GM12878 (cell line): ENCODE data around the gene EDC4. TPM values are rescaled to one million over a fixed set of nuclear protein-coding genes. Genes with fewer than 3 reads are reported as not detected.
A peak's percentile ranks its signal among the peaks of the same experiment; 100 is the strongest.

Experiments
- ATAC-seq: fragments of 200-7000 bp; cut with Tn5 transposase; 3 replicates; pipeline ENCODE4 v1.9.1; 2020; ENCODE audit warnings: mild to moderate bottlenecking, moderate library complexity
- BruUV-seq: library from RNA; stranded (reverse); fragments of 400-500 nt; replicated peaks from 2 replicates; lab custom pipeline; 2021; lab: Mats Ljungman, UMichigan
- CTCF ChIA-PET: fragments of 300-600 bp; sonication (Branson Sonifier 250); formaldehyde crosslinking; extraction: SDS; loops from one replicate; lab custom pipeline; 2021; ENCODE audit warnings: inconsistent platforms; lab: Yijun Ruan, JAX
- POLR2A ChIA-PET: fragments of 350-600 bp; formaldehyde crosslinking; extraction: SDS; loops from one replicate; lab custom pipeline; 2021; ENCODE audit warnings: inconsistent platforms; lab: Charles Lee
- RAD21 ChIA-PET: fragments of 300-600 bp; sonication (Branson Sonifier 250); formaldehyde crosslinking; loops from one replicate; lab custom pipeline; 2023; ENCODE audit warnings: antibody characterized with exemption; ENCODE audit not compliant: unreplicated experiment; lab: Charles Lee
- SMC1A ChIA-PET: fragments of 300-600 bp; sonication (Branson Sonifier 250); formaldehyde crosslinking; loops from one replicate; lab custom pipeline; 2023; ENCODE audit not compliant: unreplicated experiment, uncharacterized antibody; lab: Charles Lee
- DNase-seq: peaks from one replicate; pipeline ENCODE4 v3.0.0-alpha.2; 2011; ENCODE audit warnings: low read depth, low spot score
- FAIRE-seq: peaks from 3 replicates; lab custom pipeline; 2011; peaks lifted over from hg19 to GRCh38; lab: Jason Lieb, UNC
- H2AFZ ChIP-seq: 2 replicates; pipeline ENCODE4 v1.6.0; 2011; ENCODE audit warnings: low read depth, low read length, control low read depth; ENCODE audit not compliant: control insufficient read depth
- H3K27ac ChIP-seq: 2 replicates; pipeline ENCODE4 v1.5.1; 2011; ENCODE audit warnings: control low read depth; ENCODE audit not compliant: control insufficient read depth, insufficient read depth
- H3K27me3 ChIP-seq, 2 experiments: replicated peaks in 1 of 2; 2 replicates each; pipeline versions ENCODE4 v1.6.0 to v1.6.1; 2011; ENCODE audit warnings: low read length in 1 of 2; ENCODE audit not compliant: control insufficient read depth in 2 of 2, insufficient read depth in 2 of 2
- H3K36me3 ChIP-seq, 2 experiments: 2 replicates each; pipeline ENCODE4 v1.5.1; 2011; ENCODE audit warnings: low read length in 1 of 2; ENCODE audit not compliant: control insufficient read depth in 2 of 2, insufficient read depth in 2 of 2
- H3K4me1 ChIP-seq: 2 replicates; pipeline ENCODE4 v1.6.1; 2011; ENCODE audit warnings: mild to moderate bottlenecking, low read length, moderate library complexity, mixed read lengths; ENCODE audit not compliant: control insufficient read depth, insufficient read depth
- H3K4me2 ChIP-seq: 2 replicates; pipeline ENCODE4 v1.6.0; 2011; ENCODE audit warnings: control low read depth; ENCODE audit not compliant: control insufficient read depth, insufficient read depth
- H3K4me3 ChIP-seq: fragments of 200-600 bp; sonication (generic); 2 replicates; pipeline ENCODE4 v1.5.1; 2016
- H3K79me2 ChIP-seq: 2 replicates; pipeline ENCODE4 v1.6.0; 2011; ENCODE audit warnings: low read length; ENCODE audit not compliant: control insufficient read depth, insufficient read depth
- H3K9ac ChIP-seq: 2 replicates; pipeline ENCODE4 v1.8.0; 2011; ENCODE audit warnings: low read length, control low read depth, mixed read lengths; ENCODE audit not compliant: control insufficient read depth, insufficient read depth
- H3K9me3 ChIP-seq: replicated peaks from 3 replicates; pipeline ENCODE4 v1.5.1; 2011; ENCODE audit warnings: mild to moderate bottlenecking, low read length; ENCODE audit not compliant: control insufficient read depth, insufficient read depth
- H4K20me1 ChIP-seq: 2 replicates; pipeline ENCODE4 v1.6.0; 2011; ENCODE audit not compliant: control insufficient read depth, insufficient read depth
- BACH1 ChIP-seq: fragments of 450-650 bp; IDR thresholded peaks from 2 replicates; pipeline ENCODE4 v1.6.1; 2017; ENCODE audit warnings: mild to moderate bottlenecking, borderline replicate concordance
- CBX5 ChIP-seq: sonication (generic); IDR thresholded peaks from 2 replicates; pipeline ENCODE4 v1.6.1; 2016; ENCODE audit warnings: low read depth, moderate library complexity, mild to moderate bottlenecking, inconsistent platforms
- FOXK2 ChIP-seq: fragments of 450-650 bp; IDR thresholded peaks from 2 replicates; pipeline ENCODE4 v1.6.1; 2017; ENCODE audit warnings: mild to moderate bottlenecking, moderate library complexity
- NBN ChIP-seq: fragments of 450-650 bp; IDR thresholded peaks from 2 replicates; pipeline ENCODE4 v1.6.1; 2016
- NR2C1 ChIP-seq: fragments of 450-650 bp; IDR thresholded peaks from 2 replicates; pipeline ENCODE4 v1.6.1; 2017; ENCODE audit warnings: antibody characterized with exemption, mild to moderate bottlenecking, moderate library complexity
- NRF1 ChIP-seq: conservative IDR thresholded peaks from 2 replicates; pipeline ENCODE4 v1.6.1; 2011; ENCODE audit warnings: mild to moderate bottlenecking, low read depth, low read length, improper control_type of control experiment
- SIX5 ChIP-seq: IDR thresholded peaks from 2 replicates; pipeline ENCODE4 v1.6.1; 2011; ENCODE audit warnings: mild to moderate bottlenecking, low read depth, low read length, moderate library complexity; ENCODE audit not compliant: severe bottlenecking
- SMARCA5 ChIP-seq: fragments of 450-650 bp; IDR thresholded peaks from 2 replicates; pipeline ENCODE4 v1.6.1; 2017; ENCODE audit warnings: mild to moderate bottlenecking
- SUZ12 ChIP-seq: fragments of 200-600 bp; sonication (generic); IDR thresholded peaks from one replicate; pipeline ENCODE4 v1.6.1; 2018; ENCODE audit warnings: antibody characterized with exemption, mild to moderate bottlenecking; ENCODE audit not compliant: unreplicated experiment
- WRNIP1 ChIP-seq: IDR thresholded peaks from 2 replicates; pipeline ENCODE4 v1.6.1; 2011; ENCODE audit warnings: low read depth, low read length, improper control_type of control experiment, borderline replicate concordance
- WGBS: methylation state at CpG from one replicate; pipeline ENCODE4 v1.1.6; 2016; ENCODE audit warnings: low lambda C conversion rate; ENCODE audit not compliant: insufficient replicate concordance, insufficient coverage; ENCODE audit errors: missing lambda C conversion rate; 5-methylcytosine and 5-hydroxymethylcytosine counted together
- in situ Hi-C: fragments of 300-500 bp; cut with MboI; formaldehyde crosslinking; loops from 9 replicates; pipeline ENCODE4 v1.14.3; 2018; ENCODE audit warnings: mixed read lengths
- intact Hi-C: fragments of 100-400 bp; cut with micrococcal nuclease; formaldehyde crosslinking; loops from one replicate; pipeline ENCODE4 v1.14.2; 2022; ENCODE audit not compliant: unreplicated experiment
- polyA plus RNA-seq, 11 experiments: library from polyadenylated mRNA; depleted of rRNA in 4 of 11; unstranded in 6 of 11; stranded (reverse) in 5 of 11; fragments of >200 nt; fragmentation: Nextera tagmentation in 4 of 11; fragmentation: Illumina TruSeq in 1 of 11; extraction: Ambion mirVana in 4 of 11; extraction: Trizol in 1 of 11; gene quantifications; 1 replicate in 1 of 11; 2 replicates in 10 of 11; pipeline versions ENCODE4 v1.2.1 to v1.2.3, GENCODE V29; 2011 to 2016; ENCODE audit warnings: inconsistent platforms in 2 of 11, missing spikeins in 2 of 11, low read depth in 1 of 11
- total RNA-seq, 4 experiments: library from RNA; depleted of rRNA in 3 of 4; stranded (reverse); fragments of >200 nt in 3 of 4; fragmentation: Illumina TruSeq in 1 of 4; extraction: Trizol in 1 of 4; gene quantifications; 2 replicates each; pipeline versions ENCODE4 v1.2.1 to v1.2.3, GENCODE V29; 2013 to 2021
- TF ChIP-seq, protein P1 (sequence below): fragments of 450-650 bp; IDR thresholded peaks from 2 replicates; pipeline ENCODE4 v1.6.1; 2017; ENCODE audit warnings: mild to moderate bottlenecking
- TF ChIP-seq, protein P2 (sequence below): fragments of 150-350 bp; IDR thresholded peaks from 2 replicates; pipeline ENCODE4 v1.6.1; 2016; ENCODE audit warnings: low read depth, low read length
- TF ChIP-seq, protein P3 (sequence below): fragments of 450-650 bp; IDR thresholded peaks from 2 replicates; pipeline ENCODE4 v1.6.1; 2017; ENCODE audit warnings: mild to moderate bottlenecking, moderate library complexity

EDC4 gene
- total and polyA plus RNA-seq, 10 of the 15 experiments (the other 5 are each of a cell fraction or from before 2014, with no cell fraction given), result 1.2 to 86.0 (median 53.4) TPM

DNA sequence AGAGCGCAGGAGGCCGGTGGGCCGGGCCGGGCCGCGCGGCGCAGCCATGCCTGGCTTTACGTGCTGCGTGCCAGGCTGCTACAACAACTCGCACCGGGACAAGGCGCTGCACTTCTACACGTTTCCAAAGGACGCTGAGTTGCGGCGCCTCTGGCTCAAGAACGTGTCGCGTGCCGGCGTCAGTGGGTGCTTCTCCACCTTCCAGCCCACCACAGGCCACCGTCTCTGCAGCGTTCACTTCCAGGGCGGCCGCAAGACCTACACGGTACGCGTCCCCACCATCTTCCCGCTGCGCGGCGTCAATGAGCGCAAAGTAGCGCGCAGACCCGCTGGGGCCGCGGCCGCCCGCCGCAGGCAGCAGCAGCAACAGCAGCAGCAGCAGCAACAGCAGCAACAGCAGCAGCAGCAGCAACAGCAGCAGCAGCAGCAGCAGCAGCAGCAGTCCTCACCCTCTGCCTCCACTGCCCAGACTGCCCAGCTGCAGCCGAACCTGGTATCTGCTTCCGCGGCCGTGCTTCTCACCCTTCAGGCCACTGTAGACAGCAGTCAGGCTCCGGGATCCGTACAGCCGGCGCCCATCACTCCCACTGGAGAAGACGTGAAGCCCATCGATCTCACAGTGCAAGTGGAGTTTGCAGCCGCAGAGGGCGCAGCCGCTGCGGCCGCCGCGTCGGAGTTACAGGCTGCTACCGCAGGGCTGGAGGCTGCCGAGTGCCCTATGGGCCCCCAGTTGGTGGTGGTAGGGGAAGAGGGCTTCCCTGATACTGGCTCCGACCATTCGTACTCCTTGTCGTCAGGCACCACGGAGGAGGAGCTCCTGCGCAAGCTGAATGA lies 30.1 kb upstream of the EDC4 start:
- Histone ChIP-seq H3K9ac (peak overlapping the region; percentile 91), H3K27ac (peak overlapping the region; percentile 97), H3K9me3 (no peaks in the 10 kb centered on the region), H3K79me2 (peaks cover 40% of the 10 kb centered on the region), H4K20me1 (no peaks in the 10 kb centered on the region), H3K36me3 (peaks cover 0 to 4% of the 10 kb centered on the region in 2 experiments; a peak in 1 of 4 replicates), H3K4me2 (peak overlapping the region; percentile 93), H3K4me1 (peaks cover 23% of the 10 kb centered on the region), H3K27me3 (no peaks in the 10 kb centered on the region), H2AFZ (peak overlapping the region; percentile 100), H3K4me3 (peak overlapping the region; percentile 96)
- POLR2A ChIA-PET, result no interaction called here
- BruUV-seq, result no TSS peak
- RAD21 ChIA-PET, result no interaction called here
- DNase-seq (no peak), FAIRE-seq (no peak), ATAC-seq (peak; percentile 16)
- SMC1A ChIA-PET, result interaction anchor here (1.0 kb wide), 1 partner anchor 17 kb away, joined by 3 read pairs; no protein-coding TSS in a partner anchor
- under 1% methylated on average over 65 of the region's 67 CpGs for WGBS
- intact Hi-C loops, result no loop called here
- in situ Hi-C loops, result no loop called here
- CTCF ChIA-PET, result interaction anchor here (1.1 to 2.0 kb wide), 5 partner anchors 9 to 321 kb away, joined by 3 to 8 read pairs (median 5); partner anchors contain the start of gene EDC4
- TF ChIP-seq NR2C1 (peak; percentile 64), NRF1 (peak; percentile 23; the same call in 1 of the 2 replicates), SIX5 (no peak), WRNIP1 (no peak), SUZ12 (no peak), CBX5 (peak; percentile 22; the same call in 1 of the 2 replicates), BACH1 (0 out of 2 replicates have a peak, but pooled peaks have one; percentile 16), FOXK2 (no peak), SMARCA5 (0 out of 2 replicates have a peak, but pooled peaks have one; percentile 74), NBN (0 out of 2 replicates have a peak, but pooled peaks have one; percentile 41)
- TF ChIP-seq, protein P1, sequence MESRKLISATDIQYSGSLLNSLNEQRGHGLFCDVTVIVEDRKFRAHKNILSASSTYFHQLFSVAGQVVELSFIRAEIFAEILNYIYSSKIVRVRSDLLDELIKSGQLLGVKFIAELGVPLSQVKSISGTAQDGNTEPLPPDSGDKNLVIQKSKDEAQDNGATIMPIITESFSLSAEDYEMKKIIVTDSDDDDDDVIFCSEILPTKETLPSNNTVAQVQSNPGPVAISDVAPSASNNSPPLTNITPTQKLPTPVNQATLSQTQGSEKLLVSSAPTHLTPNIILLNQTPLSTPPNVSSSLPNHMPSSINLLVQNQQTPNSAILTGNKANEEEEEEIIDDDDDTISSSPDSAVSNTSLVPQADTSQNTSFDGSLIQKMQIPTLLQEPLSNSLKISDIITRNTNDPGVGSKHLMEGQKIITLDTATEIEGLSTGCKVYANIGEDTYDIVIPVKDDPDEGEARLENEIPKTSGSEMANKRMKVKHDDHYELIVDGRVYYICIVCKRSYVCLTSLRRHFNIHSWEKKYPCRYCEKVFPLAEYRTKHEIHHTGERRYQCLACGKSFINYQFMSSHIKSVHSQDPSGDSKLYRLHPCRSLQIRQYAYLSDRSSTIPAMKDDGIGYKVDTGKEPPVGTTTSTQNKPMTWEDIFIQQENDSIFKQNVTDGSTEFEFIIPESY, result no peak
- TF ChIP-seq, protein P2, sequence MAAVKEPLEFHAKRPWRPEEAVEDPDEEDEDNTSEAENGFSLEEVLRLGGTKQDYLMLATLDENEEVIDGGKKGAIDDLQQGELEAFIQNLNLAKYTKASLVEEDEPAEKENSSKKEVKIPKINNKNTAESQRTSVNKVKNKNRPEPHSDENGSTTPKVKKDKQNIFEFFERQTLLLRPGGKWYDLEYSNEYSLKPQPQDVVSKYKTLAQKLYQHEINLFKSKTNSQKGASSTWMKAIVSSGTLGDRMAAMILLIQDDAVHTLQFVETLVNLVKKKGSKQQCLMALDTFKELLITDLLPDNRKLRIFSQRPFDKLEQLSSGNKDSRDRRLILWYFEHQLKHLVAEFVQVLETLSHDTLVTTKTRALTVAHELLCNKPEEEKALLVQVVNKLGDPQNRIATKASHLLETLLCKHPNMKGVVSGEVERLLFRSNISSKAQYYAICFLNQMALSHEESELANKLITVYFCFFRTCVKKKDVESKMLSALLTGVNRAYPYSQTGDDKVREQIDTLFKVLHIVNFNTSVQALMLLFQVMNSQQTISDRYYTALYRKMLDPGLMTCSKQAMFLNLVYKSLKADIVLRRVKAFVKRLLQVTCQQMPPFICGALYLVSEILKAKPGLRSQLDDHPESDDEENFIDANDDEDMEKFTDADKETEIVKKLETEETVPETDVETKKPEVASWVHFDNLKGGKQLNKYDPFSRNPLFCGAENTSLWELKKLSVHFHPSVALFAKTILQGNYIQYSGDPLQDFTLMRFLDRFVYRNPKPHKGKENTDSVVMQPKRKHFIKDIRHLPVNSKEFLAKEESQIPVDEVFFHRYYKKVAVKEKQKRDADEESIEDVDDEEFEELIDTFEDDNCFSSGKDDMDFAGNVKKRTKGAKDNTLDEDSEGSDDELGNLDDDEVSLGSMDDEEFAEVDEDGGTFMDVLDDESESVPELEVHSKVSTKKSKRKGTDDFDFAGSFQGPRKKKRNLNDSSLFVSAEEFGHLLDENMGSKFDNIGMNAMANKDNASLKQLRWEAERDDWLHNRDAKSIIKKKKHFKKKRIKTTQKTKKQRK, result no peak
- TF ChIP-seq, protein P3, sequence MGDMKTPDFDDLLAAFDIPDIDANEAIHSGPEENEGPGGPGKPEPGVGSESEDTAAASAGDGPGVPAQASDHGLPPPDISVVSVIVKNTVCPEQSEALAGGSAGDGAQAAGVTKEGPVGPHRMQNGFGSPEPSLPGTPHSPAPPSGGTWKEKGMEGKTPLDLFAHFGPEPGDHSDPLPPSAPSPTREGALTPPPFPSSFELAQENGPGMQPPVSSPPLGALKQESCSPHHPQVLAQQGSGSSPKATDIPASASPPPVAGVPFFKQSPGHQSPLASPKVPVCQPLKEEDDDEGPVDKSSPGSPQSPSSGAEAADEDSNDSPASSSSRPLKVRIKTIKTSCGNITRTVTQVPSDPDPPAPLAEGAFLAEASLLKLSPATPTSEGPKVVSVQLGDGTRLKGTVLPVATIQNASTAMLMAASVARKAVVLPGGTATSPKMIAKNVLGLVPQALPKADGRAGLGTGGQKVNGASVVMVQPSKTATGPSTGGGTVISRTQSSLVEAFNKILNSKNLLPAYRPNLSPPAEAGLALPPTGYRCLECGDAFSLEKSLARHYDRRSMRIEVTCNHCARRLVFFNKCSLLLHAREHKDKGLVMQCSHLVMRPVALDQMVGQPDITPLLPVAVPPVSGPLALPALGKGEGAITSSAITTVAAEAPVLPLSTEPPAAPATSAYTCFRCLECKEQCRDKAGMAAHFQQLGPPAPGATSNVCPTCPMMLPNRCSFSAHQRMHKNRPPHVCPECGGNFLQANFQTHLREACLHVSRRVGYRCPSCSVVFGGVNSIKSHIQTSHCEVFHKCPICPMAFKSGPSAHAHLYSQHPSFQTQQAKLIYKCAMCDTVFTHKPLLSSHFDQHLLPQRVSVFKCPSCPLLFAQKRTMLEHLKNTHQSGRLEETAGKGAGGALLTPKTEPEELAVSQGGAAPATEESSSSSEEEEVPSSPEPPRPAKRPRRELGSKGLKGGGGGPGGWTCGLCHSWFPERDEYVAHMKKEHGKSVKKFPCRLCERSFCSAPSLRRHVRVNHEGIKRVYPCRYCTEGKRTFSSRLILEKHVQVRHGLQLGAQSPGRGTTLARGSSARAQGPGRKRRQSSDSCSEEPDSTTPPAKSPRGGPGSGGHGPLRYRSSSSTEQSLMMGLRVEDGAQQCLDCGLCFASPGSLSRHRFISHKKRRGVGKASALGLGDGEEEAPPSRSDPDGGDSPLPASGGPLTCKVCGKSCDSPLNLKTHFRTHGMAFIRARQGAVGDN, result 0 out of 2 replicates have a peak, but pooled peaks have one; percentile 89
